Endodermal cell (in vitro differentiated cells): ENCODE measurements around the gene KCNA4. TPM values are rescaled to one million over a fixed set of nuclear protein-coding genes. Genes with fewer than 3 reads are reported as not detected.
A peak's percentile ranks its signal among the peaks of the same experiment; 100 is the strongest.

ENCODE experiments used
- DNase-seq: peaks from one replicate; pipeline ENCODE4 v3.0.0-alpha.2; 2017
- H3K27ac ChIP-seq: 2 replicates; pipeline ENCODE4 v1.5.1; 2013; ENCODE audit warnings: mild to moderate bottlenecking, low read depth, low read length, moderate library complexity
- H3K27me3 ChIP-seq: 2 replicates; pipeline ENCODE4 v1.6.1; 2013; ENCODE audit warnings: mild to moderate bottlenecking, low read length, moderate library complexity; ENCODE audit not compliant: insufficient read depth, control insufficient read depth, poor library complexity, severe bottlenecking
- H3K36me3 ChIP-seq: 2 replicates; pipeline ENCODE4 v1.7.0; 2013; ENCODE audit warnings: mild to moderate bottlenecking, low read length, moderate library complexity; ENCODE audit not compliant: control insufficient read depth, insufficient read depth
- H3K4me1 ChIP-seq: one replicate; pipeline ENCODE4 v1.7.0; 2013; ENCODE audit warnings: low read length; ENCODE audit not compliant: control insufficient read depth, insufficient read depth
- H3K4me3 ChIP-seq: 2 replicates; pipeline ENCODE4 v1.5.1; 2013; ENCODE audit warnings: mild to moderate bottlenecking, low read length, moderate library complexity
- H3K9ac ChIP-seq: 2 replicates; pipeline ENCODE4 v1.6.1; 2013; ENCODE audit warnings: mild to moderate bottlenecking, low read length, moderate library complexity; ENCODE audit not compliant: poor library complexity, severe bottlenecking; ENCODE audit errors: extremely low read depth
- H3K9me3 ChIP-seq: 2 replicates; pipeline ENCODE4 v1.6.1; 2013; ENCODE audit warnings: mild to moderate bottlenecking, low read length, moderate library complexity; ENCODE audit not compliant: control insufficient read depth
- H3K27ac Mint-ChIP-seq: 2 replicates; pipeline ENCODE4 v1.8.0; 2020; ENCODE audit warnings: mixed read lengths
- H3K27me3 Mint-ChIP-seq: 2 replicates; pipeline ENCODE4 v1.8.0; 2021; ENCODE audit warnings: mild to moderate bottlenecking, mixed read lengths; ENCODE audit not compliant: insufficient read depth
- H3K36me3 Mint-ChIP-seq: 2 replicates; pipeline ENCODE4 v1.8.0; 2020; ENCODE audit warnings: low read depth, mixed read lengths
- H3K4me1 Mint-ChIP-seq: 2 replicates; pipeline ENCODE4 v1.8.0; 2020; ENCODE audit warnings: mixed read lengths
- H3K4me3 Mint-ChIP-seq: 2 replicates; pipeline ENCODE4 v1.8.0; 2020; ENCODE audit warnings: mild to moderate bottlenecking, moderate library complexity, mixed read lengths
- H3K9me3 Mint-ChIP-seq: 2 replicates; pipeline ENCODE4 v1.8.0; 2020; ENCODE audit warnings: mild to moderate bottlenecking, mixed read lengths
- CTCF ChIP-seq: fragments of 200-600 bp; sonication (generic); conservative IDR thresholded peaks from 2 replicates; pipeline ENCODE4 v1.5.0; 2021; ENCODE audit warnings: antibody characterized with exemption, mild to moderate bottlenecking
- WGBS, 2 experiments: methylation state at CpG; one replicate each; pipeline versions ENCODE4 v1.1.5 to v1.1.7; 2013; ENCODE audit warnings: missing lambda C conversion rate in 2 of 2, mixed read lengths in 1 of 2; ENCODE audit not compliant: insufficient coverage in 1 of 2, insufficient read length in 1 of 2; 5-methylcytosine and 5-hydroxymethylcytosine counted together
- total RNA-seq, 2 donors: library from RNA; stranded (reverse); fragmentation: NEBNext Ultra II Directional in 1 of 2; extraction: Animal tissue kit (Norgen Biotek cat#: 25700) in 1 of 2; gene quantifications; 2 replicates in 1 of 2; 3 replicates in 1 of 2; pipeline ENCODE4 v1.2.1, GENCODE V29; 2021

KCNA4 gene
- total RNA-seq, 2 donors from 2014 or later: 0.55 TPM; not detected in 1

GRCh38 chr11:30018495-30018894, 1.7 kb upstream of the KCNA4 start:
- peaks cover 2% of the 10 kb centered on the region for H3K9me3 Mint-ChIP-seq
- no peak for DNase-seq
- H3K36me3 Mint-ChIP-seq: no peaks in the 10 kb centered on the region
- no peak overlapping the region for H3K27ac ChIP-seq
- H3K36me3 ChIP-seq: no peaks in the 10 kb centered on the region
- no peak overlapping the region for H3K9ac ChIP-seq
- H3K27me3 ChIP-seq: peaks cover 100% of the 10 kb centered on the region
- peaks cover 7% of the 10 kb centered on the region for H3K9me3 ChIP-seq
- no peaks in the 10 kb centered on the region for H3K27me3 Mint-ChIP-seq
- no peak for TF ChIP-seq CTCF
- H3K27ac Mint-ChIP-seq: no peak overlapping the region
- peaks cover 4% of the 10 kb centered on the region for H3K4me1 Mint-ChIP-seq
- 25 to 36% methylated on average over 5 to 21 of the region's 21 CpGs for WGBS, 2 experiments
- no peaks in the 10 kb centered on the region for H3K4me1 ChIP-seq
- no peak overlapping the region for H3K4me3 ChIP-seq
- H3K4me3 Mint-ChIP-seq: no peak overlapping the region

- peaks cover 4% of the 10 kb centered on the region for H3K4me1 Mint-ChIP-seq
- H3K9ac ChIP-seq: no peak overlapping the region
- TF ChIP-seq CTCF: no peak
- H3K4me3 ChIP-seq: peak overlapping the region; percentile 72
- peaks cover 2% of the 10 kb centered on the region for H3K9me3 Mint-ChIP-seq
- no peaks in the 10 kb centered on the region for H3K36me3 ChIP-seq
- peaks cover 7% of the 10 kb centered on the region for H3K9me3 ChIP-seq
- DNase-seq: peak; percentile 74
- no peaks in the 10 kb centered on the region for H3K27me3 Mint-ChIP-seq
- peaks cover 100% of the 10 kb centered on the region for H3K27me3 ChIP-seq
- H3K4me3 Mint-ChIP-seq: no peak overlapping the region
- no peaks in the 10 kb centered on the region for H3K36me3 Mint-ChIP-seq
- H3K4me1 ChIP-seq: no peaks in the 10 kb centered on the region
- 11 to 14% methylated on average over 16 to 19 of the region's 19 CpGs for WGBS, 2 experiments
- H3K27ac ChIP-seq: no peak overlapping the region
- no peak overlapping the region for H3K27ac Mint-ChIP-seq
Observed at GRCh38 chr11:30017445-30017895, 640 bp upstream of the KCNA4 start.

- no peaks in the 10 kb centered on the region for H3K36me3 Mint-ChIP-seq
- no peak overlapping the region for H3K27ac ChIP-seq
- H3K4me3 ChIP-seq: peak overlapping the region; percentile 72
- no peak for DNase-seq
- no peak overlapping the region for H3K4me3 Mint-ChIP-seq
- no peaks in the 10 kb centered on the region for H3K36me3 ChIP-seq
- no peak overlapping the region for H3K9ac ChIP-seq
- H3K4me1 Mint-ChIP-seq: peaks cover 4% of the 10 kb centered on the region
- peaks cover 99% of the 10 kb centered on the region for H3K27me3 ChIP-seq
- no peaks in the 10 kb centered on the region for H3K9me3 Mint-ChIP-seq
- H3K27me3 Mint-ChIP-seq: no peaks in the 10 kb centered on the region
- 5 to 6% methylated on average over 17 to 32 of the region's 32 CpGs for WGBS, 2 experiments
- TF ChIP-seq CTCF: no peak
- H3K9me3 ChIP-seq: no peaks in the 10 kb centered on the region
- no peaks in the 10 kb centered on the region for H3K4me1 ChIP-seq
- no peak overlapping the region for H3K27ac Mint-ChIP-seq
Observed at GRCh38 chr11:30015725-30016412, 961 bp downstream of the KCNA4 start.
